ENCODE measurements around the gene INTS2.
"Not testable (repeated sequence)": the region's sequence is repeated elsewhere in the genome, so short reads cannot be mapped to it uniquely, and the experiment has no call there.

INTS2 gene

GRCh38 chr17:61848247-61848646 is 79.5 kb downstream of the INTS2 start:
- no peak for DNase-seq (ENCODE audit: low read depth, low spot score)

- no peak for DNase-seq (ENCODE audit: low read depth, low spot score)
These were observed 80.1 kb downstream of the INTS2 start for GRCh38 chr17:61847659-61848058.

GRCh38 chr17:61846761-61847375 is 80.9 kb downstream of the INTS2 start:
- DNase-seq (ENCODE audit: low read depth, low spot score), result no peak

DNA sequence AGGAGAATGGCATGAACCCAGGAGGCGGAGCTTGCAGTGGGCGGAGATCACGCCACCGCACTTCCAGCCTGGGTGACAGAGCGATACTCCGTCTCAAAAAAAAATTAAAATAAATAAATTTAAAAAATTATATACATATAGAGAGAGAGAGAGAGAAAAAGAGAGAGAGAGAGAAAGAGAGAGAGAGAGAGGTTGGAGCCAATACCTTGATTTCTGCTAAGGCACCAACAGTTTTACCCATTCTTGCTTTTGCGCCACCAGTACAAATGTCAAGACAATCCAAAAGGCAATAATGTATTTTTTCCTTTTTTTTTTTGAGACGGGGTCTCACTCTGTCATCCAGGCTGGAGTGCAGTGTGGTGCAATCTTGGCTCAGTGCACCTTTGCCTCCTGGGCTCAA is 81.7 kb downstream of the INTS2 start:
- DNase-seq (ENCODE audit: low read depth, low spot score), result no peak

- no peak for DNase-seq (ENCODE audit: low read depth, low spot score)
These were observed 84.3 kb downstream of the INTS2 start for GRCh38 chr17:61843435-61843834.

DNA sequence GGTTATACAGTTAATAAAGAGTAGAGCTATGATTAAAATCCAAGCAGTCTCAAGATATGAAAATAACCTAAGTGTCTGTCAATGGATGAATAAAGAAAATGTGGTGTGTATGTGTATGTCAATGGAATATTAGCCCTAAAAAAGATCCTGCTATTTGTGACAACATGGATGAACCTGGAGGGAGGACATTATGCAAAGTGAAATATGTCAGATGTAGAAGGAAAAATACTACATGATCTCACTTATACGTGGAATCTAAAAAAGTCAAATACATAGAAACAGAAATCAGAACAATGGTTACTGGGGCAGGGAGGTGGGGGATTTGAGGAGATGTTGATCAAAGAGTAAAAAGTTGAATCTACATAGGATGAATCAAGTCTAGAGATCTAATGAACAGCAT is 84.9 kb downstream of the INTS2 start:
- DNase-seq (ENCODE audit: low read depth, low spot score), result no peak

DNA sequence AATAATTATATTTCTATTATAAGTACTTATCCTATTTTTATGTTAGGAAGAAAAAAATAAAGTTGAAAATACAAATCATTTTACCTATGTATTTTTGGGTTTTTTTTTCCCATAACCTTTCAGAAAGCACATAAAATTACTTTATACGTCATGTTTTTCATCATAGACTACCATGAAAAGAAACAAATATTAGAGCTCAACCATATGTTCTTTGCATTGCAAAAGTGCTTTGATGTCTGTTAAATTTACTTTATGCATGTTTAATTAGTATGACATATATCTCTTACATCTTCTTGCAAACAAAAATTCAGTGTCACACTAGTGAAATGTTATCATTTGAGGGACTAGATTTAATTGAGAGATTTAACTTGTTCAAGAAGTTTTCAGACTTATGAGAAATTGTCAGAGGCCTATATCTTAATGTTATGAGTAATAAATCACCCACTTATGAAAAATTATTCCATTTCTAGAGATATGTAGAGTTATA is 88.4 kb downstream of the INTS2 start:
- no peak for DNase-seq (ENCODE audit: low read depth, low spot score)

DNA sequence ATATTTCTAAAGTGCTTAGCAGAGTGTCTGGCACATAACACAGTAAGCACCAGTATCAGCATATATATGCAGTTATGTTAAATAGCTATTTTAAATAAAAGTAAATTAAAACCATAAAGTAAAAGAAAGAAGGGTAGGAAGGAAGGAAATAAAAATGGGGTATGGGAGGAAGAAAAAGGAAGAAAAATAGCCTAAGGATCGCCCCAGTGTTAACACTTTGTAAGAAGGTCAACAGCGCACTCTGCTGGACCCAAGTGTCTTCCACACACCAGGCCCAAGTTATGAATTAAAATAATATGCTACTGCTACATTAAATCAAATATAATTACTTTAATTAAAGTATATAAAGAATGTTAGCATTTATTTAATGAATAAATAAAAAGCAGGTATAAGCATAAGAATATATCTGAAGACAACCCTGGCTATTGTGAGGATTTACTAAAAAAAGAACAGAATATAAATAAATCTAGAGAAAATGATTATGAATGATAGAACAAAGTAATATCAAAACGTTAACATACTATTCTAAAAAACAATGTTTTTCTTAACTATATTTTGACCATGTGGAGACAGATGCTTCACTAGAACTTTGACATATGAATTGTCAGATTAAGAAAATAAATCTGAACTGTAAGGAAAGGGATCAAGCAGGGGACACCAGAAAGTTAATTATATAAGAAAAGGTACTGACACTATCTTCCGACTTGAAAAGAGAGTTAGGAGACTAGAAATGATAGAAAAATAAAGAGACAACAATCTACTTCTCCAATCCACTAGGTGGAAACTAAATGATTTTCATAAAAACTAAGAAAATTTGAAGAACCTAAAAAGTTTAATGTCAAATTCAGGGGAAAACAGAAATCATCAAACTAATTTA is 90.4 kb downstream of the INTS2 start:
- DNase-seq (ENCODE audit: low read depth, low spot score), result peak; percentile 20

DNA sequence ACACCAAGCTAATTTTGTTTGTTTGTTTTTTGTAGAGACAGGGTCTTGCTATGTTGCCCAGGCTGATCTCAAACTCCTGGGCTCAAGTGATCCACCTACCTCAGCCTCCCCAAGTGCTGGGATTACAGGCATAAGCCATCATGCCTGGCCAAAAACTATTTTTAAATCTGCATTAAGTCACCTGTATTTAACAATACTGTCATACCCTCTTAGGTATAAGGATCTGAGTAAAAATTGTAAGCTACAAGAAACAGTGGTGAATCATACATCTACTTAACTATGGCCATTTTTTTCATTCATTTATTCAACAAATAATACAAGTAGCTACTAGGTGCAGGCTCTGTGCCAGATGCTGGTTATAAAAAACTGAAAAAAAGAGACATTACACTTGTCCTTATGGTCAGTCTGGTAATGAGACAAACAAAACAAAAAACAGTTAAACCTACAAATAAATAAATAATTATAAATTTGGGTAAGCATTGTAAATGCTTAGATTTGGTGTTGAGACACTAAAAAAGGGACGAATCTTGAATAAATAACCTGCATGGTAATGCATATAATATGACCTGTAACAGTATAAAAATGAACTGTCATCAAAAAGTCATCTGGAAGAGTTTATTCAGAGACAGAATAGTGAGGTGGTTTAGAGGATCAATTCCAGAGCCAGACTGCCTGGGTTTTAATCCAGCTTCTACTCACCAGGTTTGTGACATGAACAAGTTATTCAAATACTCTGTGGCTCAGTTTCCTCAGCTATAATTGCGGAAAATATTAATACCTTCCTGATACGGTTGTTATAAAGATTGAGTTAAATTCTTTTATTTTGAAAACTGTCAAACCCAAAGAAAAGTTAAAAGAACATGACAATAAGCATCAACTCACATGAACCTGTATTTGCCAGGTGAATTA is 91.3 kb downstream of the INTS2 start:
- no peak for DNase-seq (ENCODE audit: low read depth, low spot score)

GRCh38 chr17:61835606-61836005 is 92.2 kb downstream of the INTS2 start:
- no peak for DNase-seq (ENCODE audit: low read depth, low spot score)

- no peak for DNase-seq (ENCODE audit: low read depth, low spot score)
These were observed 93.2 kb downstream of the INTS2 start for GRCh38 chr17:61834610-61835009.

- no peak for DNase-seq (ENCODE audit: low read depth, low spot score)
These were observed 94.1 kb downstream of the INTS2 start for GRCh38 chr17:61833536-61834193.

GRCh38 chr17:61832463-61832862 is 95.3 kb downstream of the INTS2 start:
- DNase-seq (ENCODE audit: low read depth, low spot score), result no peak

GRCh38 chr17:61831099-61831498 is 96.7 kb downstream of the INTS2 start:
- DNase-seq (ENCODE audit: low read depth, low spot score), result no peak

- no peak for DNase-seq (ENCODE audit: low read depth, low spot score)
These were observed 99.1 kb downstream of the INTS2 start for GRCh38 chr17:61828694-61829093.

- DNase-seq (ENCODE audit: low read depth, low spot score), result no peak
These were observed 100.0 kb downstream of the INTS2 start for GRCh38 chr17:61827649-61828395.

- DNase-seq (ENCODE audit: low read depth, low spot score), result not testable (repeated sequence)
These were observed 100.9 kb downstream of the INTS2 start for GRCh38 chr17:61826866-61827265.

DNA sequence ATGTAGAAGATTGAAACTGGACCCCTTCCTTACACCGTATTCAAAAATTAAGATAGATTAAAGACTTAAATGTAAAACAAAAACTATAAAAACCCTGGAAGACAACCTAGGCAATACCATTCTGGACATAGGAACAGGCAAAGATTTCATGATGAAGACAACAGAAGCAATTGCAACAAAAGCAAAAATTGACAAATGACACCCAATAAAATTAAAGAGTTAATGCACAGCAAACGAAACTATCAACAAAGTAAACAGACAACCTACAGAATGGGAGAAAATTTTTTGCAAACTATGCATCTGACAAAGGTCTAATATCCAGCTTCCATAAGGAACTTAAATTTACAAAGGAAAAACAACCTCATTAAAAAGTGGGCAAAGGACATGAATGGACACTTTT is 101.6 kb downstream of the INTS2 start:
- DNase-seq (ENCODE audit: low read depth, low spot score), result not testable (repeated sequence)

DNA sequence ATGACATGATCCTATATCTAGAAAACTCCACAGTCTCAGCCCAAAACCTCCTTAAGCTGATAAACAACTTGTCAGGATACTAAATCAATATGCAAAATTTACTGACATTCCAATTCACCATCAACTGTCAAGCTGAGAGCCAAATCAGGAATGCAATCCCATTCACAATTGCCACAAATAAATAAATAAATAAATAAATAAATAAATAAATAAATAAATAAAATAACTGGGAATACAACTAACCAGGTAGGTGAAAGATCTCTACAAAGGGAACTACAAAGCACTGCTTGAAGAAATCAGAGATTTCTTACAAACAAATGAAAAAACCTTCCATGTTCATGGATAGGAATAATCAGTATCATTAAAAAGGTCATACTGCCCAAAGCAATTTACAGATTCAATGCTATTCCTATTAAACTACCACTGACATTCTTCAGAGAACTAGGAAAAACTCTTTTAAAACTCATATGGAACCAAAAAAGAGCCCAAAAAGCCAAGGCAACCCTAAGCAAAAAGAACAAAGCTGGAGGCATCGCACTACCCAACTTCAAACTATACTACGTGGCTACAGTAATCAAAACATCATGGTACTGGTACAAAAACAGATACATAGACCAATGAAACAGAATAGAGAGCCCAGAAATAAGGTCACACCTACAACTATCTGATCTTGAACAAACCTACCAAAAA is 102.2 kb downstream of the INTS2 start:
- no peak for DNase-seq (ENCODE audit: low read depth, low spot score)
